ENCODE data around the gene ACADVL.

The ACADVL gene

DNA sequence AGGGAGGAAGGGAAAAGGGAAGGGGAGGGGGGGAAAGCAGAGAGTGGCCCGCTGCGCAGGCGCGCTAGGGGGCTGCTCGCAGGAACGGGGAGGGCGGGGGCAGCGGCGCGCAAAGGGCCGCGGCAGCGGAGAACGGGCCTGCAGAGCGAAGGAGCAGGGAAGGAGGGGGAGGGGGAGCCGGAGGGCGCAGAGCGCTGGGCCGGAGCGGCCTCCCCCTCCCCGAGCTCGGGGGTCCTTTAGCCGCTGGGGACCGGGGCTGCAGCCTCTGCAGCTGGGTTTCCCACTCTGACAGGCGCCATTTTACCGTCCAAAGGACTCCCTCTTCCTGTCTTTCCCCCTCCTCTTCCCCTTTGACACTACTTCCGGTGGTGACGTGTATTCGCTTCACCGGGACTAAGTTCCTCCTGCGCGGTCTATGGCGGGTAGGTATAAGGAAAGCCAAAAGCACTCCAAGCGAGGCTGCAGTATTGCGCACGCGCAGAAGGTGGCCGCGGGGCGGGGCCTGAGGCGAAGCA lies 32.0 kb downstream of the ACADVL start, which contains the start of gene CTDNEP1:
Gene CTDNEP1 (minus strand): TSS at position 74 of the 515 bp plus-strand sequence. CDS start 438 bp downstream, outside the sequence.
- peak; percentile 100 for DNase-seq (ENCODE audit: low spot score)

DNA sequence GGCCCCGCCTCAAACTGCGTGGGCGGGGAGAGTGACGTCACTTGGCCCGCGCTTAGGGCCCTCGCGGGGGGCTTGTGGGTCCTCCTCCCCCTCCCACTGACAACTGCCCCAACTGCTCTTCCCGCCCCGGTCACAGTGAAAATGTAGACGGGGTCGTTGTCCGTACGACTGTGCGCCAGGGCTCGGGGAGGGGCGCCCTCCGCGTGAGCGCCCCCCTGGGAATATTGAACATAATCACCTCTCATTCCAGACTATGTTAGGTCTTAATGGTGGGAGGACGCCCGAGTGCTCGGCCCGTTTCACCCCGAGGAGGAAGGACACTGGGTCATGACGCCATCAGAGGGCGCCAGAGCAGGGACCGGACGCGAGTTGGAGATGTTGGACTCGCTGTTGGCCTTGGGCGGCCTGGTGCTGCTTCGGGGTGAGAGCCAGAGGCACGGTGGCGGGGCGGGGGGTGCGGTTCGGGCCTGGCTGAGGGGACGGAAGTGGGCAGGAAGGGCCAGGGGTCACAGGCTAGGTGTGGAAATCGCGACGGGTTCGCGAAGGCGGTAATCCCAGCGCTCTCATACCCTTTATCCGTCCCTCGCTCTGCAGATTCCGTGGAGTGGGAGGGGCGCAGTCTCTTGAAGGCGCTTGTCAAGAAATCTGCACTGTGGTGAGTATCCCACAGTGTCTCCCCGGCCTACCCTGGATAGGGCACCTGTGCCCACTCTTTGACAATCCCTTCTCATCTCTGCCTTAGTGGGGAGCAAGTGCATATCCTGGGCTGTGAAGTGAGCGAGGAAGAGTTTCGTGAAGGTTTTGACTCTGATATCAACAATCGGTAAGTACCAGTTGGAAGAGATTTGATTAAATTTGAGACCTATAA lies 32.7 kb downstream of the ACADVL start, which contains the start of gene ELP5:
Gene ELP5 (plus strand): TSS at position 40 of the 868 bp plus-strand sequence. CDS start 336 bp downstream, at position 376.
- DNase-seq (ENCODE audit: low spot score): peak; percentile 95

- DNase-seq (ENCODE audit: low spot score): no peak
Measured at GRCh38 chr17:7253082-7253481, 33.3 kb downstream of the ACADVL start.

DNA sequence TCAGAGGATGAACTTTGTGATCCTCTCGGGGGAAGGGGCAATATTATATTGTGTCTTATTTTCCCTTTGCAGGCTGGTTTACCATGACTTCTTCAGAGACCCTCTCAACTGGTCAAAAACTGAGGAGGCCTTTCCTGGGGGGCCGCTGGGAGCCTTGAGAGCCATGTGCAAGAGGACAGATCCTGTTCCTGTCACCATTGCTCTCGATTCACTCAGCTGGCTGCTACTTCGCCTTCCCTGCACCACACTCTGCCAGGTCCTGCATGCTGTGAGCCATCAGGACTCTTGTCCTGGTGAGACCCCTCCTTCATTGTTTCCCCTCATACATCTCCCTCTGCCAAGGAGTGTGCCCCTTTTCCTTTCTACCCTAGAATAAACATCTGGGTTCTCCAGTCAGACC lies 34.8 kb downstream of the ACADVL start:
- DNase-seq (ENCODE audit: low spot score): no peak

GRCh38 chr17:7256766-7257456 lies 37.2 kb downstream of the ACADVL start:
- no peak for DNase-seq (ENCODE audit: low spot score)

DNA sequence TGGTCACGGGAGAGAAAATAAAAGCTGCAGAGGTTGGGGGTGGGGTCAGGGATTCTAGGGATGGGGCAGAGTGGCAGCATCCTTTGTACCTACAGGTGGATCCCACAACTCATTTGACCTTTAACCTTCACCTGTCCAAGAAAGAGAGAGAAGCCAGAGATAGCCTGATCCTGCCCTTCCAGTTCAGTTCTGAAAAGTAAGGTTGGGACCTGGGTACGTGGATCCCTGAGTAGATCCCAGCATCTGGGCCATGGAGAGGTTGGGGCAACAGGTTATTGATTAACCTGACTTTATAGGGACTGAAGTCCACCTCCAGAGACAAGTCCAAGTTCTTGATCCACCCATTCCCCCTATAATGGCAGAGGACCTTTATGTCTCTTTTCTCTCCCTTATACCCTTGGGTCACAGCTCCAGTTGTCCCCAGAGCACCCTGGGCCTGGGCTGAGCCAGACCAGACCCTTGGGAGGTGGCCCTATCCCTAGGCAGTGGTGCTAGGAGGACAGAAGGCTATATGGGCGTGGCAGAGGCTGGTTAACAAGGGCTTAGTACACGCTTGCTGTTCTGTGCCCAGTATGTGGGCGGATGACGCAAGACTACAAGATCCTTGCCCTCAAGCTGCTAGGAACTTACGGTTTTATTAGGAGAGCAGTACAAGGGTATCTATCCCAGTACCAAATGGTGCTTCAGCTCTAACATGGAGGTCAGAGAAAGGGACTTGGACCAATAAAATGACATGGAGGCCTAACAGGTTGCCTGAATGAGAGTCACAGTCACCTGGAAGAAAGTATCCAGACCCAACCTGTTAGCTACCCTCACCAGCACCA lies 39.2 kb downstream of the ACADVL start:
- DNase-seq (ENCODE audit: low spot score): peak; percentile 85

GRCh38 chr17:7259555-7259889 lies 39.8 kb downstream of the ACADVL start:
- DNase-seq (ENCODE audit: low spot score): no peak

DNA sequence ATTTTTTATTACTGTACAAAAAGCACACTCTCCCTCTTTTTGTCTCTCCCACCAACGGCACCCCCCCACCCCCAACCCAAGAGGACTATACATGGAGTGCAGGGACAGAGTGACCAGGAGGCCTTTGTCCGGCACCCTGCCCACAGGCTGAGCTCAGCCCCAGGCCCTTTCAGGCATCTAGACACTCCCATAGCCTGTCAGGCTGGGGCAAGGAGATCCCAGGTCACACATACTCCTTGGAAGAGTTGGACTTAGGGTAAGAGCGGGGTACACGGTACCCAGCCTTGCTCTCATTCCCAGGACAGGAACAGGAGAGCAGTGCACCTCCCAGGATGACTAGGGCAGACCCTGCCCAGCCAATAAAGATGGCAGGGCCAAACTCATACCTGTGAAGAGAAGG lies 40.4 kb downstream of the ACADVL start:
- no peak for DNase-seq (ENCODE audit: low spot score)

DNA sequence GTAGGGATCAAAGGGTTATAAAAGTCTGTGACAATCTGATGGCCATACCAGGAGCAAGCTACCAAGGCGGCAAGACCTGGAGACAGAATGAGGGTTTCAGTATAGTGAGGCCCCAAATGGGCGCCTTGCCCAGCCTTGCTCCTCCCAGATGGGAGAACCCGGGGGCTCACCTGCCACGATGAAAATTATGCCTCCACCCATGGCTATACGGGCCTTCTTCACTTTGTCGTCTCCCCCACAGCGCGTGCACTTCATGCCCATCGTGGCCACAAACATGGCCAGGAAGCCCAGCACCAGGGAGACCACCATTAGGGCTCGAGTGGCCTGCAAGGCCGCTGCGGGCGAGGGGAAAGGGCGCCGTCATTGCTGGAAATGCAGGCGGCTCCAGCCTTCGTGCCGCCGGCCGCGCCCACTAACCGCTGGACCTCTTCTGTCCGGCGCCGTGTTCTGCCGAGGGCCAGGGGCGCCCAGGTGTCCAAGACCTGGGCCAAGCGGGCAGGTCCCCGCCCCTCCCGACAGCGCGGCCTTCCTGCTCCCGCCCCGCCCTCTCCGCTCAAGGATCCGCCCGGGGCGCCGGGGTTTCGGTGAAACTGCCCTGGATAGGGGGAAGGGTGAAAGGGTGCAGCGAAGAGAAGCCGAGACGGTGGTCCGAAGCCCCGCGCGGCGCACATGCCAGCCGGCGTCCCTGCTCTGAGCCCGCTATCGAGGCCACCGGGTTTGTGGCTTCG lies 41.1 kb downstream of the ACADVL start:
- DNase-seq (ENCODE audit: low spot score): peak; percentile 74

DNA sequence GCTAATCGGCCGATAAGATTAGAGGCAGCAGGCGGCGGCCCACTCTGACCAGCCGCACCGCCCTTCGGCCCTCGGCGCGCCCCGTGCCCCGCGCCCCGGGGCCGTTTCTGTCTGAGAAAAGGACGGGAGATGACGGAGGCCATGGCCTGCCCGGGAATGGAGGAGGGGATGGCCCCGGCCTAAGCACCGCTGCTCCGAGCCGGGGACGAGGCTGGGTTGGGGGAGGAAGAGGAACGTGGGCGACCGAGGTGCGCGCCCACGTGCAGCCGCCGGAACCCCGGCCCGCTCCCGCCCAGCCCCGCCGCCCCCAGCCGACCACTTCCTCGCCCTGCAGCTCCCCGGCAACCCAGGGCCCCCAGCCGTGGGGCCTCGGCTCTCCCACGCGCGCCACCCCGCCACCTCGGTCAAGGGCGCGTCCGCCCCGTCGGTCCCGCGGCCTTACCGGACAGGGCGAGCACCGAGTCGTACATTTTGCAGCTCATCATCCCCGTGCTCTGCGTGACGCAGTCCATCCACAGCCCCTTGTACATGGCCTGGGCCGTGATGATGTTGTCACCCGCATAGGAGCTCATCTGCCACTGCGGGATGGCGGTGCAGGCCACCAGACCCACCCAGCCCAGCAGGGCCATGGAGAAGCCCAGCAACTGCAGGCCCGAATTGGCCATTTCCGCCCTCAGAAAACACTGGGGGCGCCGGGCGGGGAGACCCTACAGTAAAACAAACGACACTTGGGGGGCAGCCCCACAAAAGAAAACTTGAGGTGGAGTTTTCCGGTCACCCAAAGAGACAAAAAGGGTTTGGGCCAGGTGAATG lies 41.8 kb downstream of the ACADVL start:
- no peak for DNase-seq (ENCODE audit: low spot score)

- peak; percentile 91 for DNase-seq (ENCODE audit: low spot score)
Measured at GRCh38 chr17:7262192-7262934, 42.6 kb downstream of the ACADVL start, which contains the start of gene CLDN7. Gene CLDN7, minus strand, starts transcription at chr17:7262478. Its CDS starts 435 bp downstream, at chr17:7262043.

DNA sequence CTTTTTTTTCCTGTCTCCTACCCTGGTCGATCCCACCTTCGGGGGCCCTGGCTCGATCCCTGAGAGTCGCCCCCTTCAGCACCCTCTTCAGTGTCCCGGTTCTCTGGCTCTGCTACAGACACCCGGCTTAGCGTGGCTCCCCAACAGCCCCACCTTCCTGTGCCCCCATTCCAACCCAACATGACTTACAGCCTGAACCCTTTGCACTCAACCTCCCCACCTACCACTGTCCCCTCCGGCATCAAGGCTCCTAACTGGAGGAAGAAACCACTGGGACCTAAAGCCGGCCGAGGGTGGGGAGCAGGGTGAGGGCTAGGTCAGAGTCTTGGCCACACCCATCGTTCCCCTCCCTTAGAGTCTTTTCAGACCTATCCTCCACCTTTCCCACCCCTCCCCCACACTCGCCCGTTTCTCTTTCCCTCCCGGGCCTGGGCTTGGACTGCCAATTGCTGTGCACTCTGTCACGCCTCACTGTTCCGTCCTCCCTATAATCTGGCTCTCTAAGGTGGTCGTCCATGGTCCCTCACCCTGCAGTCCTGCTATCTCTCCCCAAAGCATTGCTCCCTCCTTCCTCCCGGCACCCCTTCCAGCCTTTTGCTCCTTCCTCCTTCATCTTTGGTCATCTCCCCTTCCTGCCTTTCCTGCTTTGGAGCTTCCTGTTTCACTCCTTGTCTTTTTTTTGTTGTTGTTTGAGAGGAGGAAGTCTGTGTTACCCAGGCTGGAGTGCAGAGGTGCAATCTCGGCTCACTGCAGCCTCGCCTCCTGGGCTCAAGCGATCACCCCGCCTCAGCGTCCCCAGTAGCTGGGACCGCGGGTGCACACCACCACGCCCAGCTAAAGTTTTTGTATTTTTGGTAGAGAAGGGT lies 43.4 kb downstream of the ACADVL start:
- peak; percentile 74 for DNase-seq (ENCODE audit: low spot score)

DNA sequence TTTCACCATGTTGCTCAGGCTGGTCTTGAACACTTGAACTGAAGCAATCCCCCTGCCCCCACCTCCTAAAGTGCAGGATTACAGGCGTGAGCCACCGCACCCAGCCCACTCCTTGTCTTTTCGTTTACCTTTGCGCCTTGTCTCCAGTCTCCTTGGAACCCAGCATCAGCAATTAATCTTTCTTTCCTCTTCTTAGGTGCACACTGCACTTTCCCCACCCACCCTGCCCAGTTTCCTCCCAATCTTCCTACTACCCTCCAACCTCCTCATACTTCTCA lies 44.0 kb downstream of the ACADVL start:
- DNase-seq (ENCODE audit: low spot score): no peak

DNA sequence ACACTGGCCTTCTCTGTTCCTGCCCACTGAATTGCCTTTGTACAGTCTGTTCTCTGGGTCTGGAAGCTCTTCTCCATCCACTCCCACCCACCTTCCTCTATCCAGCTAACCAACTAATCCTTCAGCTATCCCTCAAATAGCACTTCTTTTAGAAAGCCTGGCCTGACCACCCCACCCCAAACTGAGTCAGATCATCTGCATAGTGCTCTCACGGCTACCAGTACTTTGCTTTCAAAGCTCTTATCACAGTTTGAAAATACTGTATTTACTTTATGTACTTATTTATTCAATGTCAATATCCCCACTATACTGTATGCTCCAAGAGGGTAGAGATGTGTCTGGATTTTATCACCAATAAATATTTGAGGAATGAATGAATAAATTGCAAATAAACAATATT lies 47.0 kb downstream of the ACADVL start:
- no peak for DNase-seq (ENCODE audit: low spot score)
